ENCODE data around the gene ZNF575. TPM values are rescaled to one million over a fixed set of nuclear protein-coding genes. Genes with fewer than 3 reads are reported as not detected.

The ZNF575 gene
- total and polyA plus RNA-seq, 2 donors (not counting 3 experiments of a cell fraction or from before 2014, with no cell fraction given): 0.57 to 3.0 TPM

GRCh38 chr19:43488179-43488578 lies 44.8 kb upstream of the ZNF575 start:
- TF ChIP-seq FOS (IDR thresholded peaks at IDR 0.05; ENCODE audit: borderline replicate concordance, insufficient read depth, low read length) (no peak), EZH2 (IDR thresholded peaks at IDR 0.05; ENCODE audit: borderline replicate concordance, low read depth, low read length, severe bottlenecking) (no peak)
- FAIRE-seq (no peak), DNase-seq (ENCODE audit: low read depth, low spot score) (no peak)
- ChIA-PET POLR2A (no interaction called here), CTCF (interaction anchor here (1.5 to 2.2 kb wide), 2 partner anchors 8 to 41 kb away, joined by 3 to 7 read pairs; no protein-coding TSS in a partner anchor)
- intact Hi-C loops (cut with micrococcal nuclease): no loop called here
- H3K9me1 ChIP-seq (replicated peaks; ENCODE audit: control insufficient read depth, extremely low read depth, insufficient read depth, low read length): no peaks in the 10 kb centered on the region
- peaks cover 0 to 5% of the 10 kb centered on the region in 2 experiments for H3K36me3 ChIP-seq (ENCODE audit: control insufficient read depth in 2 of 2, extremely low read depth in 1 of 2, insufficient read depth in 2 of 2, low read length in 2 of 2)
- no peak overlapping the region for H3K4me3 ChIP-seq (replicated peaks in 1 of 3; ENCODE audit: insufficient read depth in 1 of 3, low read depth in 1 of 3, low read length in 3 of 3)
- no TSS peak for BruUV-seq (replicated peaks)
- H3K79me2 ChIP-seq (ENCODE audit: control insufficient read depth, insufficient read depth, low read length): no peaks in the 10 kb centered on the region
- H2AFZ ChIP-seq (ENCODE audit: low read depth, low read length): no peak overlapping the region
- H3K4me2 ChIP-seq (ENCODE audit: insufficient read depth, low read length): no peak overlapping the region
- H3K9ac ChIP-seq (replicated peaks; ENCODE audit: extremely low read depth, insufficient read depth, low read length): no peak overlapping the region
- no peaks in the 10 kb centered on the region for H4K20me1 ChIP-seq (replicated peaks; ENCODE audit: control insufficient read depth, extremely low read depth, insufficient read depth, low read length)
- H3K4me1 ChIP-seq (ENCODE audit: control insufficient read depth, extremely low read depth, insufficient read depth, low read length): no peaks in the 10 kb centered on the region
- no peaks in the 10 kb centered on the region for H3K9me3 ChIP-seq (replicated peaks; ENCODE audit: control insufficient read depth, insufficient read depth, low read length)
- no peak overlapping the region for H3K27ac ChIP-seq (ENCODE audit: insufficient read depth, low read depth, low read length)
- H3K27me3 ChIP-seq (ENCODE audit: control insufficient read depth in 2 of 2, insufficient read depth in 2 of 2, low read length in 2 of 2): no peaks in the 10 kb centered on the region
- dilution Hi-C loops (cut with MboI; ENCODE audit: extremely low pct_ligation_motif_present, low sequenced_read_pairs): no loop called here

GRCh38 chr19:43489310-43489709 lies 43.7 kb upstream of the ZNF575 start:
- Histone ChIP-seq H3K4me2 (ENCODE audit: insufficient read depth, low read length) (no peak overlapping the region), H3K27ac (ENCODE audit: insufficient read depth, low read depth, low read length) (no peak overlapping the region), H3K9ac (replicated peaks; ENCODE audit: extremely low read depth, insufficient read depth, low read length) (no peak overlapping the region), H2AFZ (ENCODE audit: low read depth, low read length) (no peak overlapping the region), H3K79me2 (ENCODE audit: control insufficient read depth, insufficient read depth, low read length) (no peaks in the 10 kb centered on the region), H3K9me3 (replicated peaks; ENCODE audit: control insufficient read depth, insufficient read depth, low read length) (no peaks in the 10 kb centered on the region), H3K36me3 (ENCODE audit: control insufficient read depth in 2 of 2, extremely low read depth in 1 of 2, insufficient read depth in 2 of 2, low read length in 2 of 2) (peaks cover 0 to 5% of the 10 kb centered on the region in 2 experiments), H3K4me1 (ENCODE audit: control insufficient read depth, extremely low read depth, insufficient read depth, low read length) (no peaks in the 10 kb centered on the region), H4K20me1 (replicated peaks; ENCODE audit: control insufficient read depth, extremely low read depth, insufficient read depth, low read length) (no peaks in the 10 kb centered on the region), H3K27me3 (ENCODE audit: control insufficient read depth in 2 of 2, insufficient read depth in 2 of 2, low read length in 2 of 2) (no peaks in the 10 kb centered on the region), H3K4me3 (replicated peaks in 1 of 3; ENCODE audit: insufficient read depth in 1 of 3, low read depth in 1 of 3, low read length in 3 of 3) (no peak overlapping the region), H3K9me1 (replicated peaks; ENCODE audit: control insufficient read depth, extremely low read depth, insufficient read depth, low read length) (no peaks in the 10 kb centered on the region)
- no TSS peak for BruUV-seq (replicated peaks)
- FAIRE-seq: no peak
- dilution Hi-C loops (cut with MboI; ENCODE audit: extremely low pct_ligation_motif_present, low sequenced_read_pairs) (no loop called here), intact Hi-C loops (cut with micrococcal nuclease) (no loop called here)
- TF ChIP-seq GATA2 (IDR thresholded peaks at IDR 0.05; ENCODE audit: insufficient read depth, insufficient read length, low read depth, low read length) (no peak), EZH2 (IDR thresholded peaks at IDR 0.05; ENCODE audit: borderline replicate concordance, low read depth, low read length, severe bottlenecking) (no peak), MAX (IDR thresholded peaks at IDR 0.05; ENCODE audit: insufficient read depth, insufficient read length) (no peak), CTCF (IDR thresholded peaks at IDR 0.05; ENCODE audit: extremely low read depth in 1 of 2, insufficient read depth in 1 of 2, low read depth in 1 of 2, low read length in 2 of 2) (no peak), MYC (IDR thresholded peaks at IDR 0.05; ENCODE audit: low read depth, low read length) (no peak), JUN (IDR thresholded peaks at IDR 0.05; ENCODE audit: borderline replicate concordance, insufficient read depth, insufficient read length, low read depth) (no peak), POLR2AphosphoS5 (IDR thresholded peaks at IDR 0.05; ENCODE audit: insufficient read depth, low read depth, low read length) (no peak), FOS (IDR thresholded peaks at IDR 0.05; ENCODE audit: borderline replicate concordance, insufficient read depth, low read length) (no peak), POLR2A (IDR thresholded peaks at IDR 0.05; ENCODE audit: low read depth, low read length) (no peak)
- ChIA-PET CTCF (interaction anchor here (1.5 to 1.6 kb wide), 3 partner anchors 9 to 57 kb away, joined by 3 to 8 read pairs (median 4); no protein-coding TSS in a partner anchor), POLR2A (no interaction called here)
- no peak for DNase-seq (ENCODE audit: low read depth, low spot score)

All from endothelial cell of umbilical vein (primary cell).